ENCODE results near the gene GTF2IRD1. TPM values are rescaled to one million over a fixed set of nuclear protein-coding genes. Genes with fewer than 3 reads are reported as not detected.

GTF2IRD1 gene
- total and polyA plus RNA-seq, 2 of the 4 experiments (the other 2 are of a cell fraction): 4.1 to 21.9 TPM

GRCh38 chr7:74627661-74628411 is 174.1 kb downstream of the GTF2IRD1 start:
- no peaks in the 10 kb centered on the region for H3K9me1 ChIP-seq (ENCODE audit: insufficient read depth, low read length)
- H4K8ac ChIP-seq (ENCODE audit: low read depth in 2 of 2, low read length in 2 of 2): peak overlapping the region in 1 of 2 experiments; percentile 39; a peak in 1 of 4 replicates
- no peaks in the 10 kb centered on the region for H3K79me1 ChIP-seq (ENCODE audit: low read depth in 1 of 2, low read length in 2 of 2)
- peak overlapping the region; percentile 52; the same call in 1 of the 2 replicates for H2BK20ac ChIP-seq (ENCODE audit: low read depth, low read length)
- DNase-seq (peak; percentile 27), ATAC-seq (ENCODE audit: low read depth) (peak; percentile 80)
- H3K23ac ChIP-seq (ENCODE audit: low read depth, low read length): no peak overlapping the region
- H3K4ac ChIP-seq (ENCODE audit: low read depth, low read length): peak overlapping the region; percentile 34; the same call in 1 of the 2 replicates
- peak overlapping the region; percentile 65 for H4K5ac ChIP-seq (ENCODE audit: low read depth, low read length)
- ChIA-PET POLR2A (ENCODE audit: unreplicated experiment) (no interaction called here), CTCF (interaction anchor here (0.6 kb wide), 1 partner anchor 453 kb away, joined by 4 read pairs; no protein-coding TSS in a partner anchor)
- no peaks in the 10 kb centered on the region for H4K20me1 ChIP-seq (ENCODE audit: insufficient read depth, low read length)
- no peak overlapping the region for H4K91ac ChIP-seq (ENCODE audit: insufficient read depth, low read depth, low read length)
- H2AK9ac ChIP-seq (replicated peaks; ENCODE audit: low read depth, low read length, poor library complexity): peak overlapping the region; percentile 16
- no peak overlapping the region for H2BK15ac ChIP-seq (ENCODE audit: low read depth, low read length)
- H3K9me3 ChIP-seq (ENCODE audit: control insufficient read depth, insufficient read depth, low read length): no peaks in the 10 kb centered on the region
- H3K4me2 ChIP-seq (ENCODE audit: low read depth, low read length): no peak overlapping the region
- H3K9ac ChIP-seq (ENCODE audit: low read depth, low read length): no peak overlapping the region
- intact Hi-C loops (cut with micrococcal nuclease) (loop anchor here (5.0 to 10.0 kb wide), 2 partner anchors 34 to 237 kb away; no protein-coding TSS in a partner anchor), in situ Hi-C loops (cut with MboI; ENCODE audit: low sequenced_read_pairs) (no loop called here), dilution Hi-C loops (cut with HindIII; ENCODE audit: low sequenced_read_pairs, unreplicated experiment) (no loop called here)
- peak overlapping the region; percentile 85 for H2AFZ ChIP-seq (replicated peaks; ENCODE audit: low read length, poor library complexity)
- 17% methylated on average over 2 of the region's 12 CpGs; no CpG with 5 or more reads in 1 of the 2 experiments for WGBS, 2 experiments (ENCODE audit: extremely low coverage in 2 of 2, insufficient read length in 1 of 2)
- BruUV-seq (replicated peaks): no TSS peak
- peaks cover 3% of the 10 kb centered on the region for H3K4me1 ChIP-seq (ENCODE audit: control insufficient read depth, insufficient read depth, low read length)
- no peak overlapping the region for H3K4me3 ChIP-seq (ENCODE audit: insufficient read depth, low read depth, low read length)
- H2BK120ac ChIP-seq (ENCODE audit: low read depth, low read length): peak overlapping the region; percentile 29; the same call in 1 of the 2 replicates
- no peaks in the 10 kb centered on the region for H3K27me3 ChIP-seq (ENCODE audit: control insufficient read depth, insufficient read depth, low read length)
- H3K56ac ChIP-seq (ENCODE audit: extremely low read depth, insufficient read depth, low read length): no peak overlapping the region
- H3K14ac ChIP-seq (replicated peaks; ENCODE audit: low read depth, low read length): no peak overlapping the region
- no peak overlapping the region for H2BK5ac ChIP-seq (ENCODE audit: low read depth, low read length, poor library complexity, severe bottlenecking)
- peak; percentile 76 for TF ChIP-seq USF2 (IDR thresholded peaks at IDR 0.05; ENCODE audit: low read depth, low read length)
- TF ChIP-seq SMC3 (IDR thresholded peaks at IDR 0.05; ENCODE audit: low read depth, low read length): no peak
- H3K27ac ChIP-seq (ENCODE audit: insufficient read depth, low read length): no peak overlapping the region
- no peak overlapping the region for H2AK5ac ChIP-seq (ENCODE audit: low read depth, low read length)
- H3K36me3 ChIP-seq (ENCODE audit: control insufficient read depth, insufficient read depth, low read length): no peaks in the 10 kb centered on the region
- peak overlapping the region; percentile 38 for H3K18ac ChIP-seq (ENCODE audit: low read depth, low read length)

Measured in IMR-90 (cell line).